Naive B cell (primary cell): Measurements from ENCODE around the gene TTLL11. TPM values are rescaled to one million over a fixed set of nuclear protein-coding genes. Genes with fewer than 3 reads are reported as not detected.

Experiments
- ATAC-seq, 2 donors: fragments of 150-1000 bp; cut with Tn5 transposase; 2 replicates each; pipeline ENCODE4 v1.10.0; 2021; ENCODE audit warnings: low read depth in 2 of 2, mild to moderate bottlenecking in 2 of 2, moderate library complexity in 2 of 2
- DNase-seq: peaks from one replicate; pipeline ENCODE4 v3.0.0; 2022
- H3K27ac Mint-ChIP-seq, 6 donors: one replicate each; pipeline ENCODE4 v1.8.0; 2020 to 2022; ENCODE audit warnings: mild to moderate bottlenecking in 6 of 6, mixed read lengths in 6 of 6, moderate library complexity in 5 of 6, inconsistent platforms in 2 of 6
- H3K27me3 Mint-ChIP-seq, 3 donors: one replicate each; pipeline ENCODE4 v1.8.0; 2021 to 2022; ENCODE audit warnings: mixed read lengths in 3 of 3, mild to moderate bottlenecking in 1 of 3
- H3K36me3 Mint-ChIP-seq, 2 donors: one replicate each; pipeline ENCODE4 v1.8.0; 2020 to 2022; ENCODE audit warnings: mixed read lengths in 2 of 2, inconsistent platforms in 1 of 2, mild to moderate bottlenecking in 1 of 2
- H3K4me1 Mint-ChIP-seq, 3 donors: one replicate each; pipeline ENCODE4 v1.8.0; 2020 to 2022; ENCODE audit warnings: mixed read lengths in 3 of 3, inconsistent platforms in 1 of 3, mild to moderate bottlenecking in 1 of 3, moderate library complexity in 1 of 3
- H3K4me3 Mint-ChIP-seq, 8 donors: one replicate each; pipeline ENCODE4 v1.8.0; 2020 to 2022; ENCODE audit warnings: mild to moderate bottlenecking in 8 of 8, mixed read lengths in 8 of 8, moderate library complexity in 8 of 8, inconsistent platforms in 2 of 8
- H3K9me3 Mint-ChIP-seq, 7 donors: one replicate each; pipeline ENCODE4 v1.8.0; 2020 to 2022; ENCODE audit warnings: mixed read lengths in 7 of 7, mild to moderate bottlenecking in 5 of 7, inconsistent platforms in 2 of 7, moderate library complexity in 1 of 7
- polyA plus RNA-seq, 6 donors: library from polyadenylated mRNA; unstranded; fragments of 300-500 nt; fragmentation: Illumina TruSeq; gene quantifications; one replicate each; pipeline ENCODE4 v1.2.3, GENCODE V29; 2021; ENCODE audit warnings: low read depth in 6 of 6

Gene TTLL11
- polyA plus RNA-seq, 6 donors from 2014 or later = 3.3 to 10.9 (median 5.1) TPM

DNA sequence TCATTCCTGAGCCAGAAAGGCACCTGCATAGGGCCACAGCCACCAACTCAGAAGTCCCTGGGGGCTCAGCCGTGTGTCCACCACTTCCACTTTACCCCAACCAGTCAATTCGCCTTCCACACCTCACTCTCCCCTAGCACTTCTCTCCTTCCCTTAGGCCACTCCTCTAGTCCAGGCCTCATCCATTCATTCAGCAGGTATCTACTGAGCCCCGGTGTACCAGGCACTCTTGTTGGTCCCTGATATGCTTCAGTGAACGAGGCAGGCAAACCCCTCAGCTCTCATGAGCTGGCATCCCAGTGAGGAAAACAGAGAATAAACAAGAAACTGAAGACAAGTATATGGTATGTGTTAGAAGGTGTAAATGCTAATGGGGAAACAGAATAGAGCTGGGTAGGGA is 37.7 kb upstream of the TTLL11 start:
- no peak overlapping the region for H3K4me3 Mint-ChIP-seq
- H3K36me3 Mint-ChIP-seq = no peaks in the 10 kb centered on the region
- ATAC-seq = no peak
- H3K4me1 Mint-ChIP-seq = peaks cover 5 to 8% (median 8%) of the 10 kb centered on the region in 3 donors
- DNase-seq = no peak
- H3K9me3 Mint-ChIP-seq = no peaks in the 10 kb centered on the region
- H3K27me3 Mint-ChIP-seq = peaks cover 28 to 62% (median 48%) of the 10 kb centered on the region in 3 donors
- no peak overlapping the region for H3K27ac Mint-ChIP-seq

DNA sequence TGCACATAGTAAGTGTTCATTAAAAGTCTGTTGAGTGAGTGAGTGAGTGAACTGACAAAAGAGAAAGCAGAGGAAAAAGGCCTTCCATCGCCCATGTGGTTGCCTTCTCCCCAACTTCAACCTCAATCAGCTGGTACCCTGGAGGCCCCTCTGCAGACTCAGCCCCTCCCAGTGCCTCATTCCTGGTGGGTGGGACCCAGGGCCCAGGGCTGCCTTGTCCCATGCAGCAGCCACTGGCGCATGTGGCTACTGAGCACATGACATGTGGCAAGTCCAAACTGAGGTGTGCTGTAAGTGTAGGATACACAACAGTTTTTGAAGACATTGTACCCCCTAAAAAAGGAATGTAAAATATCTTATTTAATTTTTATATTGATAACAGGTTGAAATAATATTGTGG is 36.9 kb upstream of the TTLL11 start:
- H3K4me3 Mint-ChIP-seq = no peak overlapping the region
- no peaks in the 10 kb centered on the region for H3K36me3 Mint-ChIP-seq
- H3K27me3 Mint-ChIP-seq = peaks cover 36 to 70% (median 56%) of the 10 kb centered on the region in 3 donors
- no peak overlapping the region for H3K27ac Mint-ChIP-seq
- DNase-seq (no peak), ATAC-seq (no peak)
- peaks cover 0 to 1% (median 0%) of the 10 kb centered on the region in 7 donors for H3K9me3 Mint-ChIP-seq
- peaks cover 9 to 14% (median 14%) of the 10 kb centered on the region in 3 donors for H3K4me1 Mint-ChIP-seq

DNA sequence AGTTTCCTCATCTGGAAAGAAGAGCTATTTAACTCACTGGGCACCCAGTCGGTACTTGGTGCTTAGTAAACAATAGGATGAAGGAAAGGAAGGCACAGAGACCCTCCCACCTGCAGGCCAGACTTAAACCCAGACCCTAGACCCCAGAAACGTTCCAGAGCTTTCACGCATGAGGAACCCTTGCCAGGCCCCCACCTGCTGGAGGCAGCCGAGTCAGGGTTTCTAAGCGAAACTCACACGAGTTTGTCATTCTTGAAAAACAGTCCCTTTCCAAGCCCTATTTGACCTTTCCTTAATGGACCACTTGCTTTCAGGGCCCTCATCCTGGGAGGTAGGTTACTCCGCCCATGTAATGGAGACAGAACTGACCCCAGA is 35.8 kb upstream of the TTLL11 start:
- DNase-seq (no peak), ATAC-seq (no peak)
- no peaks in the 10 kb centered on the region for H3K36me3 Mint-ChIP-seq
- peaks cover 10 to 21% (median 15%) of the 10 kb centered on the region in 3 donors for H3K4me1 Mint-ChIP-seq
- no peak overlapping the region for H3K27ac Mint-ChIP-seq
- H3K27me3 Mint-ChIP-seq = peaks cover 43 to 81% (median 66%) of the 10 kb centered on the region in 3 donors
- no peak overlapping the region for H3K4me3 Mint-ChIP-seq
- peaks cover 0 to 3% (median 0%) of the 10 kb centered on the region in 7 donors for H3K9me3 Mint-ChIP-seq

GRCh38 chr9:122128007-122128968 is 35.2 kb upstream of the TTLL11 start:
- peaks cover 44 to 84% (median 66%) of the 10 kb centered on the region in 3 donors for H3K27me3 Mint-ChIP-seq

DNA sequence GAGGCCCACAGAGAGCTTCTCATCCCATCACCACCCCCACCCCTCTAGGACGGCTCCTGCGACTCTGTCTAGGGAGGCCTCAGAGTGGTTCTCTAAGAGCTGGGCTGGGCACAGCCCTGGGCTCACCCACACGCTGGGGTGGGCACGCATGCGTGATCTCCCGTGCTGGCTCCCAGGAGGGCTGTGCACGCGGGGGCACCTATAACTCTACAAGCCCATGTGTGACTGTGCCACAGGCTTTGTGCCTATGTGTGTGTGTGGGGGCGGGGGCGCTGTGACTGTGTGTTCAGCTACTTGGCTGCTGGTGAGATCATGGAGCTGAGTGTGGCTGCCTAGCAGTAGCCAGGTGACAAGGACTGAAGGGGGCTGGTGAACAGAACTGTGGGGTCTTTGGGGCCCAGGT is 34.3 kb upstream of the TTLL11 start:
- peaks cover 48 to 83% (median 63%) of the 10 kb centered on the region in 3 donors for H3K27me3 Mint-ChIP-seq

More at GRCh38 chr9:122128007-122128968, 35.2 kb upstream of the TTLL11 start:
- ATAC-seq (no peak), DNase-seq (no peak)
- H3K4me3 Mint-ChIP-seq = no peak overlapping the region
- no peak overlapping the region for H3K27ac Mint-ChIP-seq
- H3K4me1 Mint-ChIP-seq = peaks cover 10 to 22% (median 16%) of the 10 kb centered on the region in 3 donors
- H3K9me3 Mint-ChIP-seq = peaks cover 0 to 3% (median 0%) of the 10 kb centered on the region in 7 donors
- H3K36me3 Mint-ChIP-seq = no peaks in the 10 kb centered on the region

GRCh38 chr9:122126331-122127261 is 33.5 kb upstream of the TTLL11 start:
- no peak for ATAC-seq
- no peaks in the 10 kb centered on the region for H3K36me3 Mint-ChIP-seq

More for the DNA sequence above, 34.3 kb upstream of the TTLL11 start:
- Mint-ChIP-seq H3K36me3 (no peaks in the 10 kb centered on the region), H3K4me1 (peaks cover 10 to 29% (median 21%) of the 10 kb centered on the region in 3 donors), H3K9me3 (peaks cover 0 to 3% (median 0%) of the 10 kb centered on the region in 7 donors), H3K4me3 (no peak overlapping the region), H3K27ac (no peak overlapping the region)
- DNase-seq (no peak), ATAC-seq (no peak)

GRCh38 chr9:122125509-122126330 is 32.6 kb upstream of the TTLL11 start:
- Mint-ChIP-seq H3K4me1 (peaks cover 10 to 29% (median 21%) of the 10 kb centered on the region in 3 donors), H3K36me3 (no peaks in the 10 kb centered on the region), H3K9me3 (peaks cover 0 to 3% (median 0%) of the 10 kb centered on the region in 7 donors), H3K4me3 (peak overlapping the region in 4 of 8 donors; percentile 38 to 72 (median 60)), H3K27ac (no peak overlapping the region), H3K27me3 (peaks cover 45 to 69% (median 49%) of the 10 kb centered on the region in 3 donors)
- ATAC-seq (peak in 1 of 2 donors; percentile 3), DNase-seq (no peak)

More at GRCh38 chr9:122126331-122127261, 33.5 kb upstream of the TTLL11 start:
- Mint-ChIP-seq H3K4me1 (peaks cover 10 to 29% (median 21%) of the 10 kb centered on the region in 3 donors), H3K9me3 (peaks cover 0 to 3% (median 0%) of the 10 kb centered on the region in 7 donors), H3K27me3 (peaks cover 48 to 75% (median 57%) of the 10 kb centered on the region in 3 donors), H3K4me3 (peak overlapping the region in 6 of 8 donors; percentile 38 to 77 (median 71)), H3K27ac (no peak overlapping the region)
- no peak for DNase-seq

DNA sequence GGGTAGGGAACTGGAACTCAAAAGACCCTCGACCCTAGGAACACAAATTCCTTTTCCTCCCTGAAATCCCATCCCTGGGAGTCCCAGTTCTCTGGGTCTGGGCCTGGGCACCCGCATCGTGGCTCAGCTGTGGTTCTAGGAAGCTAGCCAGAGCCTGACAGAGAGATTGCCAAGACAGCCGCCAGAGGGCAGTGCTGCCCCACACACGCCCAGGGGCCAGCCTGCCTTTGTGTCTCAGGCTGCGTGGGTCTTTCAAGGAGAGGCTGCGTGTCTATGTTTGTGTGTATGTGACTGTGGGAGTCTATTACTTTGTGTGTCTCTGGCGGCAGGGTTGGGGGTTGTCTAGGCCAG is 32.0 kb upstream of the TTLL11 start:
- Mint-ChIP-seq H3K27me3 (peaks cover 41 to 72% (median 43%) of the 10 kb centered on the region in 3 donors), H3K27ac (no peak overlapping the region), H3K36me3 (no peaks in the 10 kb centered on the region), H3K4me3 (peak overlapping the region in 2 of 8 donors; percentile 32 to 71), H3K4me1 (peaks cover 10 to 29% (median 21%) of the 10 kb centered on the region in 3 donors), H3K9me3 (peaks cover 0 to 3% (median 0%) of the 10 kb centered on the region in 7 donors)
- DNase-seq = peak; percentile 73
- peak; percentile 83 to 85 for ATAC-seq

GRCh38 chr9:122124528-122124927 is 31.4 kb upstream of the TTLL11 start:
- Mint-ChIP-seq H3K27ac (no peak overlapping the region), H3K36me3 (no peaks in the 10 kb centered on the region), H3K9me3 (peaks cover 0 to 3% (median 0%) of the 10 kb centered on the region in 7 donors), H3K4me3 (no peak overlapping the region), H3K27me3 (peaks cover 38 to 67% (median 43%) of the 10 kb centered on the region in 3 donors), H3K4me1 (peaks cover 10 to 29% (median 21%) of the 10 kb centered on the region in 3 donors)
- ATAC-seq = no peak
- no peak for DNase-seq

GRCh38 chr9:122124048-122124447 is 30.9 kb upstream of the TTLL11 start:
- H3K36me3 Mint-ChIP-seq = no peaks in the 10 kb centered on the region
- H3K27me3 Mint-ChIP-seq = peaks cover 34 to 62% (median 43%) of the 10 kb centered on the region in 3 donors
- peaks cover 0 to 3% (median 0%) of the 10 kb centered on the region in 7 donors for H3K9me3 Mint-ChIP-seq
- peaks cover 10 to 29% (median 21%) of the 10 kb centered on the region in 3 donors for H3K4me1 Mint-ChIP-seq
- no peak for DNase-seq
- no peak overlapping the region for H3K27ac Mint-ChIP-seq
- no peak for ATAC-seq
- no peak overlapping the region for H3K4me3 Mint-ChIP-seq

- DNase-seq (peak; percentile 44), ATAC-seq (peak; percentile 37 to 38)
- H3K9me3 Mint-ChIP-seq = peaks cover 0 to 3% (median 0%) of the 10 kb centered on the region in 7 donors
- no peaks in the 10 kb centered on the region for H3K36me3 Mint-ChIP-seq
- H3K27me3 Mint-ChIP-seq = peaks cover 29 to 59% (median 43%) of the 10 kb centered on the region in 3 donors
- H3K4me3 Mint-ChIP-seq = no peak overlapping the region
- peaks cover 10 to 29% (median 21%) of the 10 kb centered on the region in 3 donors for H3K4me1 Mint-ChIP-seq
- H3K27ac Mint-ChIP-seq = peak overlapping the region in 1 of 6 donors; percentile 69
Measured at GRCh38 chr9:122122903-122123632, 30.0 kb upstream of the TTLL11 start.
